Loucy (cell line): ENCODE measurements around the gene PHACTR3.

ENCODE experiments used
- H2AFZ ChIP-seq: fragments of 200-600 bp; sonication (generic); 2 replicates; pipeline ENCODE4 v1.6.0; 2016; ENCODE audit warnings: antibody characterized with exemption, mild to moderate bottlenecking, low read length, moderate library complexity
- H3F3A ChIP-seq: fragments of 200-600 bp; 2 replicates; pipeline ENCODE4 v1.6.0; 2016; ENCODE audit warnings: antibody characterized with exemption, low read depth, mild to moderate bottlenecking
- H3K27me3 ChIP-seq: fragments of 200-600 bp; sonication (generic); 2 replicates; pipeline ENCODE4 v1.6.1; 2014; ENCODE audit warnings: low read length, mild to moderate bottlenecking; ENCODE audit not compliant: insufficient read depth, poor library complexity, severe bottlenecking
- H3K36me3 ChIP-seq: fragments of 200-600 bp; sonication (generic); 2 replicates; pipeline ENCODE4 v1.6.1; 2016; ENCODE audit warnings: low read length; ENCODE audit not compliant: insufficient read depth
- H3K4me1 ChIP-seq: fragments of 200-600 bp; sonication (generic); 2 replicates; pipeline ENCODE4 v1.5.1; 2014; ENCODE audit warnings: low read length, mild to moderate bottlenecking; ENCODE audit not compliant: insufficient read depth, poor library complexity, severe bottlenecking
- H3K4me2 ChIP-seq: fragments of 200-600 bp; sonication (generic); 2 replicates; pipeline ENCODE4 v1.6.0; 2014; ENCODE audit warnings: antibody characterized with exemption, low read length, low read depth, mild to moderate bottlenecking; ENCODE audit not compliant: poor library complexity, severe bottlenecking
- H3K4me3 ChIP-seq: fragments of 200-600 bp; sonication (generic); 2 replicates; pipeline ENCODE4 v1.5.1; 2014; ENCODE audit warnings: low read length, mild to moderate bottlenecking, mixed read lengths; ENCODE audit not compliant: poor library complexity, severe bottlenecking
- H3K79me2 ChIP-seq: fragments of 200-600 bp; sonication (generic); 2 replicates; pipeline ENCODE4 v1.6.1; 2014; ENCODE audit warnings: low read length; ENCODE audit not compliant: insufficient read depth
- H3K9ac ChIP-seq: fragments of 200-600 bp; sonication (generic); 2 replicates; pipeline ENCODE4 v1.6.0; 2014; ENCODE audit warnings: mild to moderate bottlenecking, low read depth, low read length, moderate library complexity; ENCODE audit not compliant: poor library complexity, severe bottlenecking
- H3K9me2 ChIP-seq: fragments of 200-600 bp; sonication (generic); replicated peaks from 2 replicates; pipeline ENCODE4 v1.6.1; 2016; ENCODE audit warnings: low read depth, low read length, mixed read lengths
- H3K9me3 ChIP-seq: fragments of 200-600 bp; sonication (generic); 2 replicates; pipeline ENCODE4 v1.6.1; 2014; ENCODE audit warnings: mild to moderate bottlenecking, antibody characterized with exemption, low read length, low read depth; ENCODE audit not compliant: insufficient read depth
- H4K20me1 ChIP-seq: fragments of 200-600 bp; sonication (generic); 2 replicates; pipeline ENCODE4 v1.6.0; 2014; ENCODE audit warnings: antibody characterized with exemption, low read length, mild to moderate bottlenecking; ENCODE audit not compliant: insufficient read depth, poor library complexity, severe bottlenecking
- EZH2phosphoT487 ChIP-seq: fragments of 200-600 bp; IDR thresholded peaks from 2 replicates; pipeline ENCODE4 v1.6.1; 2018; ENCODE audit warnings: antibody characterized with exemption, mild to moderate bottlenecking, moderate library complexity, borderline replicate concordance
- TF ChIP-seq, protein P1 (sequence below): fragments of 200-600 bp; sonication (generic); conservative IDR thresholded peaks from 2 replicates; pipeline ENCODE4 v1.5.1; 2014; ENCODE audit warnings: mild to moderate bottlenecking, antibody characterized with exemption, low read length

The PHACTR3 gene

DNA sequence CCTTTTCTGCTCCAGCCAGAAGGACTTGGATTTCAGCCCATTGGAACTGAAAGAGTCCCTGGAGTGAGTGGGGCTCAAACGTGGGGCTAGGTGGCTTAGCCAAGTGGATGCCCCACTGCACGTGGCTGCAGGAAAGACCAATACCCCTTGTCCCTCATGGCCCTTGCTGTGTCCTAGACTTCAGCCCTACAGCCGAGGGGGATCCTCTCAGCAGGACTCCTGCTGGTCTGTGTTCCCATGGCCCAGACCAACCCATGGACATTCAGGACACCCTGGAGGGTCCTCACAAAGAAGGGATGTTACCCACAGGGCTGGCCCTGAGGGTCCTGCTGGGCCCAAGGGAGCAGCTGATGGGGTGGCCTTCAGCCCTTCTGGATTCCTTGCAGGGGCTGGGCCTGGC lies 30.0 kb upstream of the PHACTR3 start:
- H3K27me3 ChIP-seq, result no peaks in the 10 kb centered on the region
- H3K4me3 ChIP-seq, result no peak overlapping the region
- no peaks in the 10 kb centered on the region for H3F3A ChIP-seq
- no peaks in the 10 kb centered on the region for H3K9me2 ChIP-seq
- H3K9ac ChIP-seq, result no peak overlapping the region
- no peak overlapping the region for H2AFZ ChIP-seq
- no peaks in the 10 kb centered on the region for H3K9me3 ChIP-seq
- H3K36me3 ChIP-seq, result no peaks in the 10 kb centered on the region
- TF ChIP-seq, protein P1, sequence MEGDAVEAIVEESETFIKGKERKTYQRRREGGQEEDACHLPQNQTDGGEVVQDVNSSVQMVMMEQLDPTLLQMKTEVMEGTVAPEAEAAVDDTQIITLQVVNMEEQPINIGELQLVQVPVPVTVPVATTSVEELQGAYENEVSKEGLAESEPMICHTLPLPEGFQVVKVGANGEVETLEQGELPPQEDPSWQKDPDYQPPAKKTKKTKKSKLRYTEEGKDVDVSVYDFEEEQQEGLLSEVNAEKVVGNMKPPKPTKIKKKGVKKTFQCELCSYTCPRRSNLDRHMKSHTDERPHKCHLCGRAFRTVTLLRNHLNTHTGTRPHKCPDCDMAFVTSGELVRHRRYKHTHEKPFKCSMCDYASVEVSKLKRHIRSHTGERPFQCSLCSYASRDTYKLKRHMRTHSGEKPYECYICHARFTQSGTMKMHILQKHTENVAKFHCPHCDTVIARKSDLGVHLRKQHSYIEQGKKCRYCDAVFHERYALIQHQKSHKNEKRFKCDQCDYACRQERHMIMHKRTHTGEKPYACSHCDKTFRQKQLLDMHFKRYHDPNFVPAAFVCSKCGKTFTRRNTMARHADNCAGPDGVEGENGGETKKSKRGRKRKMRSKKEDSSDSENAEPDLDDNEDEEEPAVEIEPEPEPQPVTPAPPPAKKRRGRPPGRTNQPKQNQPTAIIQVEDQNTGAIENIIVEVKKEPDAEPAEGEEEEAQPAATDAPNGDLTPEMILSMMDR, result no peak
- no peak for TF ChIP-seq EZH2phosphoT487
- no peak overlapping the region for H3K4me2 ChIP-seq
- no peaks in the 10 kb centered on the region for H4K20me1 ChIP-seq
- H3K79me2 ChIP-seq, result peaks cover 31% of the 10 kb centered on the region
- H3K4me1 ChIP-seq, result peaks cover 53% of the 10 kb centered on the region

DNA sequence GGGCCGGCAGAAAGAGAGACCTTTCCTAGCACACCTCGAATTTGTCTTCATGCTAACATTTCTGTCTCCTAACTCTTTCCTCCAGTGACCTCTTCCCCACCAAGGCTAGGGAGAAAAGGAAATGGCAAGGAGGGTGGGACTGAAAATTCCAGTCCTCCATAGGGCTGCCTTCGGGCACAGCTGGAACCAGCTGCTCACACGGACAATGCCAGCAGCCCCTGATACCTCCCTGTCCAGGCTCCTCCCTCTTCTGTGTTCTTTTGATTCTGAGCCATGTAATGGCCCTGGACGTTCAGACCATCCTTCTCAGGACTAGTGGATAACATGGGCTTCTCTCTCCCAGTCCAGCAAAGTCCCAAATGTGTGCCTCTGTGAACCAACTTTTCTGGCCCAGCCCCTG lies 29.1 kb upstream of the PHACTR3 start:
- H3K4me3 ChIP-seq, result no peak overlapping the region
- H3K9ac ChIP-seq, result peak overlapping the region; percentile 44
- no peak overlapping the region for H3K4me2 ChIP-seq
- no peak for TF ChIP-seq EZH2phosphoT487
- TF ChIP-seq, protein P1, result no peak
- H3F3A ChIP-seq, result peaks cover 4% of the 10 kb centered on the region; the same call in 1 of the 2 replicates
- peaks cover 62% of the 10 kb centered on the region for H3K4me1 ChIP-seq
- 0 out of 2 replicates have a peak overlapping the region, but pooled peaks have one; percentile 14 for H2AFZ ChIP-seq
- no peaks in the 10 kb centered on the region for H4K20me1 ChIP-seq
- H3K36me3 ChIP-seq, result no peaks in the 10 kb centered on the region
- no peaks in the 10 kb centered on the region for H3K9me3 ChIP-seq
- H3K79me2 ChIP-seq, result peaks cover 40% of the 10 kb centered on the region
- no peaks in the 10 kb centered on the region for H3K9me2 ChIP-seq
- no peaks in the 10 kb centered on the region for H3K27me3 ChIP-seq

DNA sequence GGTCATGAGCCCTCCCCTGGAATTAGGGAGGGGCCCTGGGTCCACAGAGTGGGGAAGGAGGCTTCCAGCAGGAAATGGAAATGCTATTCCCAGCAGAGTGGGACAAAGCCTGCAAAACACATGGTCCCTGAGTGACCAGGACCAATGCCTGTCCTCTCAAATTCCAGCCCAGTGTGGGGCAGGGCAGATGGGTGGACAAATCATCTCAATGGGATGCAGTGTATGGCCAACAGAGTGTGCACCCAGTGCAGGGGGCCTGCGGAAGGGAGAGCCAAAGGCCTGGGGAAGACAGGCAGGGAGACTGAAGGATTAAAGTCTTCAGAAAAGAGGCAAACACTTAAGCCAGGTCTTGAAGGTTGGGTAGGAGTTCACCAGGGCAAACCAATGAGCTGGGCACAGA lies 28.7 kb upstream of the PHACTR3 start:
- Histone ChIP-seq H3F3A (peaks cover 5% of the 10 kb centered on the region; the same call in 1 of the 2 replicates), H3K9me3 (no peaks in the 10 kb centered on the region), H3K4me3 (no peak overlapping the region), H3K4me2 (no peak overlapping the region), H2AFZ (0 out of 2 replicates have a peak overlapping the region, but pooled peaks have one; percentile 14), H3K79me2 (peaks cover 40% of the 10 kb centered on the region), H3K27me3 (no peaks in the 10 kb centered on the region), H3K9me2 (no peaks in the 10 kb centered on the region), H3K4me1 (peaks cover 65% of the 10 kb centered on the region), H3K36me3 (no peaks in the 10 kb centered on the region), H4K20me1 (no peaks in the 10 kb centered on the region), H3K9ac (peak overlapping the region; percentile 44)
- no peak for TF ChIP-seq EZH2phosphoT487
- TF ChIP-seq, protein P1, result no peak
